Measurements from ENCODE around the gene CABLES2.
A peak's percentile ranks its signal among the peaks of the same experiment; 100 is the strongest.

Gene CABLES2

GRCh38 chr20:62350629-62351422, 56.3 kb downstream of the CABLES2 start:
- no peak for DNase-seq (ENCODE audit: low spot score)

DNA sequence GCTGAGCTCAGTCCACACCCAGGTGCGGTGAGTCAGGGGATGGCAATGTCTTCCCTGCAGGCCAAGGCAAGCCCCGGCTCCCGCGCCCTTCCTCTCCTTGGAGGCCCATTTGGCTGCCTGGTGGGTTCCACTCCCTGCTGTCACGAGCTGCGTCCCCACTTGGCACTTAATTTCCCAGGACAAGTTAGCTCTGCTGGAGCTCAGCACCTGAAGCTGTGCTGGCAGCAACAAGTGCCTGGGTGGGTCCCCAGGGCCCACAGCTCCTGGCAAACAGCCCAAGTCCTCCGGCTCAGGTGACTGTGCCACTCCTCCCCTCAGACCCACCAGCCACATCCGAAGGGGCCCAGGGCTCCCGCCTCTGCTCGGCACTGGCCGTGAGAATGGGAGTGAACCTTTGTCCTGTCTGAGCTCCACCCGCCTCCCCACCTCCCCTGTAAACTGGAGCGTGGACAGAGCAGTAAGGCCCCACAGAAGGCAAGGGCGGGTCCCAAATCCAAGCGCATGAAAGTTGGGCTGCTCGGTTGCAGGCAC, 56.9 kb downstream of the CABLES2 start:
- DNase-seq (ENCODE audit: low spot score): no peak

- DNase-seq (ENCODE audit: low spot score): no peak
These were observed 57.5 kb downstream of the CABLES2 start for GRCh38 chr20:62349556-62350097.

- DNase-seq (ENCODE audit: low spot score): no peak
These were observed 58.5 kb downstream of the CABLES2 start for GRCh38 chr20:62348604-62349003.

- DNase-seq (ENCODE audit: low spot score): no peak
These were observed 59.6 kb downstream of the CABLES2 start for GRCh38 chr20:62347445-62347844.

DNA sequence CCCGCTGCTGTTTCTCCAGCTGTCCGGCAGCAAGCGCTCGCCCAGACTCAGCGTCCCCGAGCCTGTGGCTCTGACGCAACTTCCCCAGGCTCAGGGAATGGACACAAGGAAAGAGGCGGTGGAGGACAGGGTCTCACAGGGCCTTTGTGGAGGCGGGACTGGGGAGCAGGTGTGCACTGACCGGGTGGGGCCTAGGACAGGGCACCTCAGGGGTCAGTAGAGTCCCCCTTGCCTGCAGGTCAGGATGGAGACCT, 60.0 kb downstream of the CABLES2 start:
- DNase-seq (ENCODE audit: low spot score): no peak

DNA sequence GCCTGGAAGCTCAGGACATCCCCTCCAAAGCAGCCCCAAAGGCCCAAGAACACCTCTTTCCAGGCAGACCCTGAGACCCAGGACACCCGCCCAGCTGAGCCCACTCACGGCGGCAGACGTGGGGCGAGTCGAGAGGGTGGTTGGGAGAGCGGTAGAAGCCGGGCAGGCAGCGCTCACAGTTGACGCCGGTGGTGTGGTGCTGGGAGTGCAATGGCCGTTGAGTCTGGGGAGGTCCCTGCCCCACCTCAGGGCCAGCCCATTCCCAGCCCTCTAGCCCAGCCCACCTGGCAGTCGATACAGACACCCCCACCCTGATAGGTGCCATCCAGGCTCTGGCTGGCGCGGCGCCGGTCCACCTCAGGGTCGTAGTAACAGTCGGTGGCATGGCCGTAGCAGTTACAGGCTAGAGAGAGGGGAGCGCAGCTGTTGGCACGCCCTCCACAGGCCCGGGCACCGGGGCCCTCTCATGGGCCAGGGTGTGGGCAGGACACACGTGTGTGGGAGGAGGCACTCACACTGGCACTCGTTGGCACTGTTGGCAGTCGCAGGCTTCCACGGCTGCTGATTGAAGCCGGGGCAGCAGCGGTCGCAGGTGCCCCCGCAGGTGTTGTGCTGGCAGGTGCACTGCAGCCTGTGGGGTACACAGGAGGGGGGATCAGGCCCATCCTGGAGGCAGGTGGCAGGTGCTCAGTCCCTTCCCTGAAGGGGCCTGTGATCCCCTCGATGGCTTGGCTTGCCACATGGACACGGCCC, 60.5 kb downstream of the CABLES2 start:
- DNase-seq (ENCODE audit: low spot score): no peak

GRCh38 chr20:62345681-62346370, 61.3 kb downstream of the CABLES2 start:
- no peak for DNase-seq (ENCODE audit: low spot score)

GRCh38 chr20:62344782-62345181, 62.3 kb downstream of the CABLES2 start:
- peak; percentile 80 for DNase-seq (ENCODE audit: low spot score)

- no peak for DNase-seq (ENCODE audit: low spot score)
These were observed 63.0 kb downstream of the CABLES2 start for GRCh38 chr20:62344092-62344491.

DNA sequence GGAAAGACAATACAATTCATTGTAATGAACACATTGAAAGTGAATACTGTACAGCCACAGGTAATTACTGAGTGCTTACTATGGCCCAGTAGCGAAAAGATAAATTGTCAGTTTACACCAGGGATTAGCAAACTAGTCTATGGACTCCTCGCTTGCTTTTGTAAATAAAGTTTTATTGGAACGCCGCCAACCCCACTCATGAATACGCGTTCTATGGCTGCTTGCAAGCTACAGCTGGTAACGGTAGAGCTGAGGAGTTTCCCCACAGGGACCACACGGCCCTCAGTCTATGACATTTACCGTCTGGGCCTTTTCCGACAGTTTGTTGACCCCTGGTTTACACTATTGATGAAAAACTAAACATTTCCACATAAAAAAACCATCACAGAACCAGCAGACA, 64.2 kb downstream of the CABLES2 start:
- DNase-seq (ENCODE audit: low spot score): no peak

- no peak for DNase-seq (ENCODE audit: low spot score)
These were observed 67.4 kb downstream of the CABLES2 start for GRCh38 chr20:62339647-62340062.

Measured in AG08396 (cell line).